COLO829 (cell line): ENCODE data around the gene PAK3.

ENCODE experiments used
- DNase-seq: peaks from one replicate; pipeline ENCODE4 v3.0.0; 2012; ENCODE audit warnings: low spot score

Gene PAK3

GRCh38 chrX:111095974-111096895, at the start of gene PAK3:
TSS of gene PAK3 (plus strand) at chrX:111096191. CDS start at chrX:111123104, 26,913 bp downstream.
- no peak for DNase-seq

- DNase-seq = no peak
Observed at GRCh38 chrX:111047575-111047974, 48.4 kb upstream of the PAK3 start.

GRCh38 chrX:111052478-111052877, 43.5 kb upstream of the PAK3 start:
- DNase-seq = no peak

- DNase-seq = no peak
Observed at GRCh38 chrX:111071542-111072277, 24.3 kb upstream of the PAK3 start.

- no peak for DNase-seq
Observed at GRCh38 chrX:111083081-111083480, 12.9 kb upstream of the PAK3 start.

GRCh38 chrX:111086591-111087006, 9.4 kb upstream of the PAK3 start:
- no peak for DNase-seq

- no peak for DNase-seq
Observed at GRCh38 chrX:111088628-111089027, 7.4 kb upstream of the PAK3 start.

- no peak for DNase-seq
Observed at GRCh38 chrX:111090458-111090857, 5.5 kb upstream of the PAK3 start.

- DNase-seq = peak; percentile 57
Observed at GRCh38 chrX:111098874-111099273, 2.9 kb downstream of the PAK3 start.

- peak; percentile 74 for DNase-seq
Observed at GRCh38 chrX:111100191-111100590, 4.2 kb downstream of the PAK3 start.

GRCh38 chrX:111101580-111101979, 5.6 kb downstream of the PAK3 start:
- no peak for DNase-seq

- no peak for DNase-seq
Observed at GRCh38 chrX:111102636-111103035, 6.6 kb downstream of the PAK3 start.

- no peak for DNase-seq
Observed at GRCh38 chrX:111103246-111103645, 7.3 kb downstream of the PAK3 start.

GRCh38 chrX:111110098-111110775, 14.2 kb downstream of the PAK3 start:
- no peak for DNase-seq

- DNase-seq = peak; percentile 33
Observed at GRCh38 chrX:111114806-111115205, 18.8 kb downstream of the PAK3 start.

- no peak for DNase-seq
Observed at GRCh38 chrX:111116666-111117065, 20.7 kb downstream of the PAK3 start.

GRCh38 chrX:111119341-111119740, 23.4 kb downstream of the PAK3 start:
- DNase-seq = peak; percentile 48

- no peak for DNase-seq
Observed at GRCh38 chrX:111123125-111123524, 27.1 kb downstream of the PAK3 start.

GRCh38 chrX:111123606-111124179, 27.7 kb downstream of the PAK3 start:
- DNase-seq = no peak

- no peak for DNase-seq
Observed at GRCh38 chrX:111124418-111124817, 28.4 kb downstream of the PAK3 start.

- no peak for DNase-seq
Observed at GRCh38 chrX:111127038-111127437, 31.0 kb downstream of the PAK3 start.

- DNase-seq = no peak
Observed at GRCh38 chrX:111129921-111130320, 33.9 kb downstream of the PAK3 start.
